Small intestine (tissue), 7 donors: Measurements from ENCODE around the gene KRR1. TPM values are rescaled to one million over a fixed set of nuclear protein-coding genes. Genes with fewer than 3 reads are reported as not detected.

Experiments
- DNase-seq, 2 donors: peaks; one replicate each; pipeline versions ENCODE4 v3.0.0 to v3.0.0-alpha.2; 2013
- FAIRE-seq: peaks from 2 replicates; lab custom pipeline; 2012; peaks lifted over from hg19 to GRCh38; lab: Jason Lieb, UNC
- H3K27ac ChIP-seq, 3 donors: one replicate each; pipeline ENCODE4 v1.5.1; 2013; ENCODE audit warnings: low read length in 2 of 3, mild to moderate bottlenecking in 2 of 3, control low read depth in 1 of 3, inconsistent platforms in 1 of 3, low read depth in 1 of 3, moderate library complexity in 1 of 3
- H3K27me3 ChIP-seq, 3 donors: one replicate each; pipeline ENCODE4 v1.6.1; 2013; ENCODE audit warnings: low read length in 3 of 3, inconsistent platforms in 1 of 3; ENCODE audit not compliant: control insufficient read depth in 3 of 3, insufficient read depth in 3 of 3
- H3K36me3 ChIP-seq, 3 donors: one replicate each; pipeline ENCODE4 v1.6.1; 2013; ENCODE audit warnings: low read length in 3 of 3, inconsistent platforms in 1 of 3, low read depth in 1 of 3, mild to moderate bottlenecking in 1 of 3, moderate library complexity in 1 of 3; ENCODE audit not compliant: control insufficient read depth in 3 of 3, insufficient read depth in 2 of 3
- H3K4me1 ChIP-seq, 3 donors: one replicate each; pipeline ENCODE4 v1.6.1; 2013; ENCODE audit warnings: low read length in 2 of 3, inconsistent platforms in 1 of 3, low read depth in 1 of 3, mild to moderate bottlenecking in 1 of 3, moderate library complexity in 1 of 3; ENCODE audit not compliant: control insufficient read depth in 3 of 3, insufficient read depth in 2 of 3
- H3K4me3 ChIP-seq, 3 donors: one replicate each; pipeline ENCODE4 v1.5.1; 2013; ENCODE audit warnings: low read length in 3 of 3, control low read depth in 1 of 3, inconsistent platforms in 1 of 3, low read depth in 1 of 3, mild to moderate bottlenecking in 1 of 3, moderate library complexity in 1 of 3
- H3K9me3 ChIP-seq, 2 donors: one replicate each; pipeline ENCODE4 v1.6.1; 2013; ENCODE audit warnings: low read depth in 1 of 2, low read length in 1 of 2; ENCODE audit not compliant: control insufficient read depth in 2 of 2, insufficient read depth in 1 of 2
- WGBS, 3 donors: extraction: QIAGEN DNeasy Blood & Tissue Kit; methylation state at CpG; one replicate each; pipeline ENCODE4 v1.1.7; 2013; 5-methylcytosine and 5-hydroxymethylcytosine counted together
- polyA plus RNA-seq, 4 donors: library from polyadenylated mRNA; stranded (reverse) in 3 of 4; unstranded in 1 of 4; fragments of 200-250 nt in 3 of 4; fragments of 120-200 nt in 1 of 4; gene quantifications; one replicate each; pipeline versions ENCODE4 v1.2.1 to v1.2.3, GENCODE V29; 2013
- donor health status: healthy with polysubstance abuse.
- donor health status: control.
- donor health status: control.
- donor health status: Bipolar disorder and iron deficiency.
- donor health status: healthy.

The KRR1 gene
- polyA plus RNA-seq, 4 donors, result 10.0 to 40.7 (median 16.7) TPM

- H3K9me3 ChIP-seq, result no peaks in the 10 kb centered on the region
- no peak for DNase-seq
- peaks cover 0 to 2% (median 0%) of the 10 kb centered on the region in 3 donors for H3K4me1 ChIP-seq
These were observed 3.2 kb downstream of the KRR1 start for GRCh38 chr12:75508159-75508558.

GRCh38 chr12:75507086-75507485 lies 4.3 kb downstream of the KRR1 start:
- Histone ChIP-seq H3K4me3 (no peak overlapping the region), H3K27ac (no peak overlapping the region), H3K4me1 (peaks cover 0 to 2% (median 0%) of the 10 kb centered on the region in 3 donors), H3K36me3 (no peaks in the 10 kb centered on the region), H3K9me3 (no peaks in the 10 kb centered on the region), H3K27me3 (no peaks in the 10 kb centered on the region)
- FAIRE-seq (no peak), DNase-seq (no peak)
- 64 to 84% (median 73%) methylated on average over 2 of the region's 2 CpGs for whole genome bisulfite sequencing, 3 donors

More at GRCh38 chr12:75508159-75508558, 3.2 kb downstream of the KRR1 start:
- Histone ChIP-seq H3K27ac (no peak overlapping the region), H3K36me3 (no peaks in the 10 kb centered on the region), H3K4me3 (no peak overlapping the region), H3K27me3 (no peaks in the 10 kb centered on the region)
- FAIRE-seq, result no peak
- WGBS, 3 donors, result 84 to 95% (median 89%) methylated on average over 2 of the region's 2 CpGs

DNA sequence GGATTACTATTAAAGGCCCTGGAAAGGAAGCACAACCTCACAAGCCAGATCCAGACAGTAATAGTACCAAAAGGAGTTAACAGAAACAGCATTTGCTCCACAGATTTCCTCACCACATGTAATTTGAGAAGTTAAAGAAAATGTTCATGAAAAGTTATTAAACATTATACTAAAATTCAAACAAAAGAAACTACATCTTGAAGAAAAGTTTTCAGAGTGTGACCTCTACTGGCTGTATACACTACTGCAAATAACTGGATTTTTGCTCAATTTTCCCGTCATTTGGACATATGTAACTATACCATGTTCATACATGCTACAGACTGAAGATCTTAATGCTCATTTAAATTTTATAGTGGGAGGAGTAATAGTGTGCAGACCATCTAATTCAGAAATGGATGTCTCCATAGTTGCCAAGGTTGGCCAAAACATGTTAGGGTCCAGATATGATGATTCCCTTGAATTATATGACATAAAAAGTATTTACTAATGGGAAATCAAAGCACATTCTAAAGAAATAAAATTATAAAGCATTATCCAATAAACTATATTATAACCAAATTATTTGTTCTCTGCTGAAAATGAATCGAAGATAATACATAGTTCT lies 5.6 kb downstream of the KRR1 start:
- Histone ChIP-seq H3K27me3 (no peaks in the 10 kb centered on the region), H3K4me1 (peaks cover 0 to 2% (median 0%) of the 10 kb centered on the region in 3 donors), H3K9me3 (no peaks in the 10 kb centered on the region), H3K4me3 (no peak overlapping the region), H3K27ac (no peak overlapping the region), H3K36me3 (peaks cover 0 to 2% (median 0%) of the 10 kb centered on the region in 3 donors)
- 70 to 72% (median 70%) methylated on average over 2 of the region's 2 CpGs for WGBS, 3 donors
- FAIRE-seq (peak; percentile 26), DNase-seq (peak in 1 of 2 donors; percentile 20)

- FAIRE-seq, result no peak
- Histone ChIP-seq H3K4me1 (no peaks in the 10 kb centered on the region), H3K4me3 (no peak overlapping the region), H3K36me3 (peaks cover 0 to 2% (median 0%) of the 10 kb centered on the region in 3 donors), H3K9me3 (no peaks in the 10 kb centered on the region), H3K27me3 (no peaks in the 10 kb centered on the region), H3K27ac (no peak overlapping the region)
- 86 to 88% (median 86%) methylated on average over 3 of the region's 3 CpGs for WGBS, 3 donors
- no peak for DNase-seq
These were observed 7.5 kb downstream of the KRR1 start for GRCh38 chr12:75503866-75504265.

DNA sequence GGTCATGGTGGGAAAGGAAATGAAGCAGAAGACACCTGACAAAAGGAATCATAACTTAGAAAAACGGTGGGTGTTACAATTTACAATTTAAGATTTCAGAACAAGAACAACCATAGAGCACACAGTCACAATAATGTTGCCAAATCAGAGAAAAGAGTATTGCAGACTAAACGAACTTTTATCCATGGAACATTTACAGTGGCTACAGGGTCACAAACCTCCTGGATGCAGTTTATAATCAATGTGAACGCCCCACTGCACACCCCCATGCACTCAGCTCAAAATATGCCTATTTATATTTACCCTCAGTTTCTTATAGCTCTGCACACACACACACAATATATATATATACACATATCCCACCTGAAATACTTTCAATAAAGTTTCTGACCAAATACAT lies 8.0 kb downstream of the KRR1 start:
- WGBS, 3 donors, result 68 to 85% (median 82%) methylated on average over 3 of the region's 3 CpGs

DNA sequence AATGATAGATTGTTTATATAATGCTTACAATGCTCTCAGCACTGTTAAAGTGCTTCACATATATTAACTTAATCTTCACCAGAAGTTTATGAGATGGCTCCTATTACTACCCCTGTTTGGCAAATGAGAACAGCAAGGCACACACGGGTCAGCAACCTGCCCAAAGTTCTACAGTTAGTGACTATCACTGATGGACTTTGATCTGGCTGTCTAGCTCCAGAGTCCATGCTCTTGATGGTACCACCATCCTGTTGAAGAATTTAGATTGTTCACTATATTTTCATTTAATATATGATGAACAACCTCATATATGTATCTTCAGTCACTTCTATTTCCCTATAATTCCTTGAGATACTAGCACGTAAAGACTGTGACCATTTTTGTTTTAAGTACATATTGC lies 20.2 kb downstream of the KRR1 start:
- 58 to 79% (median 63%) methylated on average over 2 of the region's 2 CpGs for WGBS, 3 donors
- FAIRE-seq (no peak), DNase-seq (peak in 1 of 2 donors; percentile 29)
- Histone ChIP-seq H3K36me3 (peaks cover 0 to 6% (median 3%) of the 10 kb centered on the region in 3 donors), H3K27ac (no peak overlapping the region), H3K27me3 (no peaks in the 10 kb centered on the region), H3K9me3 (no peaks in the 10 kb centered on the region), H3K4me1 (no peaks in the 10 kb centered on the region), H3K4me3 (no peak overlapping the region)

More for the DNA sequence above, 8.0 kb downstream of the KRR1 start:
- Histone ChIP-seq H3K9me3 (no peaks in the 10 kb centered on the region), H3K4me3 (no peak overlapping the region), H3K4me1 (no peaks in the 10 kb centered on the region), H3K27ac (no peak overlapping the region), H3K27me3 (no peaks in the 10 kb centered on the region), H3K36me3 (peaks cover 0 to 2% (median 0%) of the 10 kb centered on the region in 3 donors)
- DNase-seq (no peak), FAIRE-seq (no peak)

DNA sequence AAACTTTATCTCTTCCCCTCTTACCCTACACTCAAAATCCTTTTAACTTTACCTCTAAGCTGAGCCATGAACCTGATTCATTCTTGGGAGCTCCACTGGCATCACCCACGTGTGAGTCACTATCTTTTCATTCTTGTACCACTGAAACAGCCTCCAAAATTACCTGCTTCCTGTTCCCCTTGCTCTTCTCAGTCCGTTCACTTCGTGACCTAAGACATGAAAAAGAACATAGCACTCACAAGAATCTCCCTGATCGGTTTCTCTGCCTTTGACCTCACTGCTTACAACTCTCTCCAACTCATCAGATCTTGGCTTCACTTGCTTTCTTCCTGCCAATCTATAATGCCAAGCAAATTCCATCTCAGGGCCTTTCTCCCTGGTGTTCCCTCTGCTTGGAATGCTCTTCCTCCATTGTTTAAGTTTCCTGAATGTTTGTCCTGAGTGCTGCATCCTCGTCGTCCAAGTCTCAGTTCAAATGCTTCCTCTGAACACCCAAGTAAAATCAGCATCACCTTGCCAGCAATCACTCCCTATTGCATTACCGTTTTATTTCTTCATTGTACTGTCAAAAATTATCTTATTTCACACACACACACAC lies 21.7 kb downstream of the KRR1 start:
- DNase-seq (no peak), FAIRE-seq (no peak)
- H3K9me3 ChIP-seq, result no peaks in the 10 kb centered on the region
- 63 to 78% (median 71%) methylated on average over 7 of the region's 7 CpGs for WGBS, 3 donors
- no peak overlapping the region for H3K4me3 ChIP-seq
- peaks cover 0 to 2% (median 0%) of the 10 kb centered on the region in 3 donors for H3K36me3 ChIP-seq
- no peaks in the 10 kb centered on the region for H3K4me1 ChIP-seq
- H3K27me3 ChIP-seq, result no peaks in the 10 kb centered on the region
- H3K27ac ChIP-seq, result no peak overlapping the region

DNA sequence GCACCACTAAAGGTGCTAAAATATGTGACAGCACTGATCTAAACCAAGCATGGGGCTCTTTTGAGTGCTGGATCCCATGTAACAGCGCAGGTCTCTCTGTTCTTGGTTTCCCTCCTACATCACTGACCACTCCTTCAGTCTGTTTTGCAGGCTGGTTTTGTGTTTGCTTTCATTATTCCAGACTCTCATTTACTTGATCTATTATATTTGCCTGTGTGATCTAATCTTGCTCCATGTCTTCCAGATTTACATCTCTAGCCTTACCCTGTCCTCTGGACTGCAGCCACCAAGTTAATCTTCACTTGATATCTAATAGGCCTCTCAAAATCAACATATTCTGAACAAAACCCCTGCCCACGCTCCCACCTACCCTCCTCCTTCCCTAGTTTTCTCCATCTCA lies 22.2 kb downstream of the KRR1 start:
- no peaks in the 10 kb centered on the region for H3K9me3 ChIP-seq
- no peak for DNase-seq
- no peaks in the 10 kb centered on the region for H3K4me1 ChIP-seq
- no peak overlapping the region for H3K27ac ChIP-seq
- no peak overlapping the region for H3K4me3 ChIP-seq
- WGBS, 3 donors, result 85 to 95% (median 92%) methylated on average over 2 of the region's 2 CpGs
- H3K36me3 ChIP-seq, result peaks cover 0 to 2% (median 0%) of the 10 kb centered on the region in 3 donors
- no peaks in the 10 kb centered on the region for H3K27me3 ChIP-seq
- FAIRE-seq, result no peak
